SIG-M5 treated with dmso at 0.1 percent for 504 hours (cell line): Measurements from ENCODE around the gene IKZF1.

ENCODE experiments used
- DNase-seq: peaks from one replicate; lab custom pipeline; 2025; ENCODE audit not compliant: unreplicated experiment; lab: John Stamatoyannopoulos, UW

The IKZF1 gene

DNA sequence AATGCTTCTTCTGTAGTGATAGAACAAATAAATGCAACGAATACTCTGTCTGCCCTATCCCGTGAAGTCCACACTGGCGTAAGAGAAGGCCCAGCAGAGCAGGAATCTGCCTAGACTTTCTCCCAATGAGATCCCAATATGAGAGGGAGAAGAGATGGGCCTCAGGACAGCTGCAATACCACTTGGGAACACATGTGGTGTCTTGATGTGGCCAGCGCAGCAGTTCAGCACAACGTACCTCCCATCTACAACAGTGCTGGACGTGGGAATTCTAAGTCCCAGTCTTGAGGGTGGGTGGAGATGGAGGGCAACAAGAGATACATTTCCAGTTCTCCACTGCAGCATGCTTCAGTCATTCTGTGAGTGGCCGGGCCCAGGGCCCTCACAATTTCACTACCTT lies 99.9 kb downstream of the IKZF1 start:
- DNase-seq = no peak

DNA sequence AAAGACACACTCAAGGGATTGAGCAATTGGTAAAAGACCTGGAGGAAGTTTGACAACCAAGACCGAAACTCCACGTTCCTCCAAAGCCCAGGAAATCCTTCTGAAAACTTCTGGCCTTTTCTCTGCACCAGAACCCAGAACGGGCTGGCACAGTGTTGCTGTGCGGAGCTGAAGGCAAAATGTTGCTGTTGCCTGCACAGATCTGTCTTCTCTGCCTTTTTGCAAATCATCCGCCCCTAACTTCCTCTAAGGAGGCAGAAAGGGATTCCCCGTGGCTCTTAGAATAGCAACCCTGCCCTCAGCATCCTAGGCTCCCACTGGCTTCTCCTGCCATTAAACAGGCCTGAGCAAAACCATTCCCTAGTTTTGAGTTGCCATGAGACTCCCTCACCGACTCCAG lies 100.7 kb downstream of the IKZF1 start:
- no peak for DNase-seq

DNA sequence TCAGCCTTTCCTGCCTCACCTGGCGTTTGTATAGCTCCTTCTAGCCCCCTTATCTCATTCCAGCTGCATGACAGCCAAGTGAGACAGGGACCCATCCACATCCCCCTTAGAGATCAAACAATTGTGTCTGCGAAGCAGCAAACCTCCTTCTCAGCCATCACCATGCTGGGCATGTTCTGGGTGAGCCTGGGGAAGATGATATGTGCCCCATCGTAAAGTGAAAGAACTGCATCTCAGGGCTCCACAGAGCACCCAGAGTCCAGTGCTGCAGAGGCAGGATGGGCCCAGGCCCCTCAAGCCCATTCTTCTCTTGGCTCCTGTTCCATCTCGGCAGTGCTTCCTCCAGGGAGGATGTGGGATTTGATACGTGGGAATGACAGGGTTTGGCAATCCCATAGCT lies 102.4 kb downstream of the IKZF1 start:
- no peak for DNase-seq

DNA sequence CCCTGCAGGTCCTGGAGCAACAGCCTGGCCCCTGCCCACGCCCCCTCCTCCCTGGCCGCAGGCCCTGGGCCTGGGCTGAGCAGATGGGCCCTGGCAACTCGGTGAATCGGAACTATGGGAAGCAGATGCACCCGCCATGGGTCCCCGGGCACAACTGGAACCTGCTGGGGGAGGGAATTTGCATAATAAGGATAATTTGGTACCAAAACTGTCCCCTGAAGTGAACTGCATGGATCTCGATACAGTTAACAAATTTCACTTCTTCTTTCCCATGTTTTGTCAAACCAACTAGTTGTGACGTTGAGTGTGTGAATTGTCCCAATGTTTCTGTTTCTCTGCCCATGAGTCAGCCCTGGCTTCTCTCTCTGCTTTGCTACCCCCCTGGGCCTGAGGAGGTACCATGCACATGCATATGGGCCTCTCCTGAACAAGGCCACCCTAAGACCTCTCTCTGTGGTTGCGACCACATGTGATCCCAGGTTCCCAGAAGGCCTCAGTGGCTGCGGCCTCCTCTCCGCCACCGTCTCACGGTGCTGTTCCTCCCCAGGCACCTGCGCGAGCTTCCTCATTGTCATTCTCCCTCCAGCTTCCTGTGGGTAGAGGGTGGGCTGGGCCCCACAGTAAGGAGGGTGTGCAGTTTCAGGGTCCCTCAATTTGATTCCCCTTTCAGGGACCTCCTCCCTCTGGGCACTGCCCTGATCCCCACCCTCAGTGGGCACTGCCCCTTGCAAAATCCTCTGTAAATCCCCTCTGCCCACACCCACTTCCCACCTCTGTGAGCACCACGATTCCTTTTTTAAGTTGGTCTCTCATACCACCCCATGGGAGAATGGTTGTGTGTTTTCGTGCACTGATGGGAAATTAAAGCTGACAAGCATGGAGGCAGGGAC lies 105.6 kb downstream of the IKZF1 start:
- peak; percentile 90 for DNase-seq

DNA sequence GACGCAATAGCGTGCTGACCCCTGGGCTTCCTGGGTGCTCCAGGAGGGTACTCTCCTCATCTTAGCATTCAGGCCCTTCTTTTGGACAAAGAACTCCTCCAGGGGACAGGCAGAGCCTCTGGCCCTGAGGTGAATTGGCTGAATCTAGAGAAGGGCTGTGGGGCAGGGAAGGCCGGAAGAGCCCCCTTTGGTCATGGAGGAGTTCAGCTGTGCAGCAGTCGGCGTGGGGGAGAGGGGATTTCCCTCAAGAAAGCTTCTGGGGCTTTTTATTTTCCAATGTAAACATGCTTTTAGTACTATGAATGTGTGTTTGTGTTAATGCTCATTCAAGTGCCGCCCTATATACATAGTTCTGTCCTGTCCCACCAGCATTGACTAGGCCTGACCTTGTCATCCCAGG lies 106.8 kb downstream of the IKZF1 start:
- no peak for DNase-seq

DNA sequence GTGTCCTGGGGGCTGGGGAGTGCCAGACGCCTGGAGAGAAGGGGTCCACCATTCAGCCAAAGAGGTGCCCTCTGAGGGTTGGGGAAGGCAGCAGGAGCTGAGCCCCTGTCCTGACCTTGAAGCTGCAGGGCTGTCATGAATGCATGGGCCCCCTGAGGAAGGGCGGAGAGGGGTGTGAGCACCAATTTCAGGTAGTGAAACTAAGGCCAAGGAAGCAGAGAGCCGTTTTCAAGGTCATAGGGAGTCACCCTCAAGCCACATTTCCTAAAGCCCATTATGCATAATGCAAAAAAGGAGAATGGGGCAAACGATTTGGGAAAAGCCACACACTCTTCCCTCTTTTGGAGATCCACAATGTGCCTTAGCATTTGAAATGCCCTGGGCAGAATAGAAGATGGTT lies 108.5 kb downstream of the IKZF1 start:
- peak; percentile 59 for DNase-seq

DNA sequence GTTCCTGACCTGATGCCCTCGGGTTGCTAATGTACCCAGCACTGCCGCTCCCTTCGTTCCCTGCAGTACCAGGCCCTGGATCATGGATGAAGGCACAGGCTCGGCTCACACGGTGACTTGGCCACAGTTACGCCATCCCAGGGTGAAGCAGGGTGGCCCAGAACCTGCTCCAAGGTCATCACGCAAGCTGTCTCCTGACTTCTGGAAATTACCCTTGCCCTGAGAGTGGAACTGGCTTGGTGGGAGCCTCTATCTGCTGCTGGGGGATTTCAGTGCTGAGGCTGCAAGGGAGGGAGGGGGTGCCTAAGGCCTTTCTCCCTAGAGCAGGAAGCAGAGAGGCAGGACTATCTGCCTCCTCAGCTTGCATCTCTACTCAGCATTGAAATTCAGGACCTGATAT lies 109.0 kb downstream of the IKZF1 start:
- no peak for DNase-seq

DNA sequence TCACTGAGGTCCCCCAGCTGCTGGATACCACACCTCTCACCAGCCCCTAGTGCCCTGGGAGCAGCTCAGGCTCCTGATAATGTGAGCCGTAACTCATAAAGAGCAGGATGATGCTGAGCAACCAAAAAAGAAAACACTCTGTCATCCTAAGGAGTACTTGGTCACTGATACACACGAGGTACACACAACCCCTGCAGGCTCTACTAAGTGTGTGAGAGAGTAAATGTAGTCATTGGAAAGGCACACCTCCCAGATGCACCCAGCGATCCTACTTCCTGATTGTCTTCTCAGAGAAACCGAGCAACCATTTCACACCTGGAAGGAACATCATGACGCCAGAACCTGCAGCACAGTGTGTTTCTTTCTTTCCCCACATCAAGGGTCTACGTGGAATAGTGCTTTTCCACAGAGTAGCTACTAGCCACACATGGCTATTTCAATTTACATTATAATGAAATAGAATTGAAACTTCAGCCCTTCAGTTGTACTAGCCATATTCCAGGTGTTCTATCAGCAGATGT lies 111.4 kb downstream of the IKZF1 start:
- DNase-seq = no peak

DNA sequence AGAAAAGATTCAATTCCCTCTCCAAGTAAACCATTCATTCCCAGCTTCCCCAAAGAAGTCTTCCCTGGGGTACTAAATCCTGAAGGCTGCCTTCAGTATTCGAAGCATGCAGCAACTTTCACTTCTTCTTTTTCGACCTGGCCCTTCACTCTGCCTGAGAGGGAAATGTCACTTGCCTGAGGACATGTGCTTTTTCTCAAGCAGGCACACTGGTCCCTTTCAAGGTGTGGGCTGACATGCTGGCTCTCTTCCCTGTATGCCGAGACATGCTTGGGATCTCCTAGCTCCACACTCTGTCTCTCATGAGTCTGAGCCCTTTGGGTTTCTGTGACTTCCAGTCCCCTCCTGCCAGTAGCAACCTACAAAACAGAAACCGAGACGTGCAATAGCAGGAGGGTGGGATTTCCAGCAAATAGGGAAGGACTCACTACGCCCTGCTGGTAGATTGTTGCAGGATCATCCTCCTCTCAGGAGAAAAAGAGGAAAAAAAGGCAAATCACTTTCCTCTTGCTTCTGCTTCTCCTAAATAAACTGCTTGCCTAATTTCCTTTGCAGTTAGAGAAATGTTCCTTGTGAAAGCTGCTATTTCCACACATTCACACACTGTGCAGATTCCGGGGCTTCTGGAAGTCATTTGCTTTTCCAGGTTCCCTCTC lies 112.1 kb downstream of the IKZF1 start:
- peak; percentile 91 for DNase-seq

DNA sequence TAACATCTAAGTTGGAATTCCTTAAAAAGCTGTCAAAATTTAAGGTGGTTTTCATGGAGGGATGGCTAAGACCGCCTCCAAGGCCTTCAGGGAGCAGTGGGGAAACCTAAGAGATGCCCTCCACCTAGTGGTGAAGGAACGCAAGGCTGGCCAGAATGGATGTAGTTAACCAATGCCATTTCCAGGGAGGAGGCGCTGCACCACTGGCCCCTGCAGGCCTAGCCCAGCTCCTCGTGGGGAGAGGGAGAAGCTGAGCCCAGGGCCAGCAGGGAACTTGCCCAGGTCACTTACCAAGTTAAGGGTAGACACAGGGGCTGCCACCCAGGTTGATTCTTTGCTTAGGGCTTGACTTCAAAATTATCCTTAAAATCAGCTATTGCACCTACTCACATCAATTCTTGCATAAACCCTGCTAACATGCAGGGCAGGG lies 113.6 kb downstream of the IKZF1 start:
- peak; percentile 89 for DNase-seq

DNA sequence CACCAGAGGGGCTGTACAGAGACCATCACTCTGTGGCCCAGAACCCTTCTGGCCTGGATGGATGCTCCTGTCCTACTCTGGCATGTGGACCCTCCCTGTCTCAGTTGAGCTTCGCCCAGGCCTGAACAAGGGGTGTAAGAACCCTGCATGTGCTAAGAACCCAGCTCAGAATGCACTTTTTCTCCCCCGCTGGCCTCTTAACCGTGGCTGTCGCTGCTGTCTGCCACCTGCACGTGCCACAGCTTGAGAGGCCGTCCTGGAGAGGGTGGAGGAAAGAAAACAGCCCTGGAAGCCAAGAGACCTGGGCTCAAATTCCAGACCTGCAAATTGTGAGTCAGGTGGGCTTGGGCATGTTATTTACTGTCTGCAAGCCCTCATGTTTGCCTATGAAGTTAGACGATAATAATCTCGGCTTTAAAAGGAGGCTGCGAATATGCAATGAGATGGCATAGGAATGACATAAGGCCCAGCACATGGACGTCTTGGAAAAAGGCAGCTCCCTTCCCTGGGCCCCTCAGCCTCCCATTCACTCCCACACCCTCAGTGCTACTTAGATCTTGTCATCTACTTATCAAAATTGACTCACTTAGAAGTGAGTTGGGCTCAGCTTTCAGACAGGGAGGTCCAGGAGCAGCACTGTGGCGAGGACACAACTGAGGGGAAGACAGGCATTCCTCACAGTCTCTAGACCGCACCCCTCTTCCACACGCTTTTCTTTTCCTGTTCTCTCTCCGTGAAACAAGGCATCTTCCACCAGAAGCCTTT lies 114.2 kb downstream of the IKZF1 start:
- no peak for DNase-seq

DNA sequence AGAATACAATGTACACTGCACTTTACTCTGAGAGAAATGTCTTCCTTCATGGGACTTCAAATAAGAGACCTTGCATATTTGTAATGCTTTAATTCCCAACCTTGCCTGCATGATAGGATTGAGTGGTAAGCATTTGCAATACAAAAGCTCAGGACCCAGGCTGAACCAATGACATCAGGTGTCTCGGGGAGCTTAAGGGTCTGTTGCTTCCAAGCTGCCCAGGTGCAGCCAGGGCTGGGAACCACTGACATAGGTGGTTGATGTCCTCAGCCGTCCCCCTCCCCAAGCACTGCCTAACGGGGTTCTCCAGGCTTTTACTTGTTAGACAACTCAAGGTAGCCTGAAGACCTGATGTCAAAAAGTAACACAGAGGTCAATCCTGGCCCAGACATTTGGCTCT lies 116.5 kb downstream of the IKZF1 start:
- DNase-seq = no peak

DNA sequence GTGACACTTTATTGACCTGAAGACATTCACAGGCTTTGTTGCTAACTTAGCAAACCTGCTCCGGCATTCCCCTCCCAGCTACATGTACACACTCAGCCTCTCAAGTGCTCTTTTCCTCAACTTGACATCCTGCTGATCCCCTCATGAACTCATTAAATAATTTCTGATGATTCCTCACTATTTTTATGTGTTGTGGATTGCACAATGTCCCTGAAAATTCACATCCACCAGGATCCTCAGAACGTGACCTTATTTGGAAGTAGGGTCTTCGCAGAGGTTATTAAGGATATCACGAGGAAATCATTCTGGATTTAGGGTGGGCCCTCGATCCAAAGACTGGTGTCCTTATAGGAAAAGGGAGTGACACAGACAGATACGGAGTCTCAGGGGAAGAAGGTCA lies 118.3 kb downstream of the IKZF1 start:
- no peak for DNase-seq

DNA sequence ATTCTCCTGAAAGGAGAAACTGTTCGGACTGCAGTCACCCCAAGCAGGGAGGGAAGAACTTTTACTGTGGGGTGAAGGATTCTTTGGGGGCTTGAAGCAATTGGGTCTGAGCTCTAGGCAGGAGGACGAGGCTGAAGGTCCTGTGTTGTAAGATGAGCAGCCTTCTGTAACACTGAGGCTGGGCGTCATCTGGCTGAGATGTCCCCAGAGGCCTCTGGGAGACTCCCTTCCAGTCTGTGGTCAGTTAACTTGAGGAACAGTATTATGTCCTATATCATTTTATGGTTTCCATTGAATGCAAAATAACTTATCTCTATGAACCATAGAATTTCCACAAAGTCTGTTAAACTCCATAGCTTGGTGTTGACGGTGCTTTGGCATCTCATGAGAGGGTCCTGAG lies 119.3 kb downstream of the IKZF1 start:
- DNase-seq = no peak

DNA sequence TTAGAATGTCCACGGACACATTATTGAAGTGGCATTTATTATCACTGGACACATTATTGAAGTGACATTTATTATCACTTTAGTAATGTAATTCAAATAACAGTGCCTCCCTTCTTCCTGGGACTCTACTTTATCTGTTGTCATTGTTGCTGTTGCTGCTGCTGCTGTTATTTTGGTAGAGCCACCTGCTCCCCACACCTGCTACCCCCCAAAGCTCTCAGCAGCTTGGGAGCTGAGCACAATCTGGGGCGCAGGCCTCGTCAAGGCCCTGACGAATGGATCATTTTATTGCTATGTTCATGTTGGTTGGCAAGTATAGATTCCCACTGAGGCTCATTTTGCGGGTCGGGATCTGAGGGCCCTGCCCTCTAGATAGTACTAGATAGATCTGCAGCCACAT lies 120.8 kb downstream of the IKZF1 start:
- no peak for DNase-seq

DNA sequence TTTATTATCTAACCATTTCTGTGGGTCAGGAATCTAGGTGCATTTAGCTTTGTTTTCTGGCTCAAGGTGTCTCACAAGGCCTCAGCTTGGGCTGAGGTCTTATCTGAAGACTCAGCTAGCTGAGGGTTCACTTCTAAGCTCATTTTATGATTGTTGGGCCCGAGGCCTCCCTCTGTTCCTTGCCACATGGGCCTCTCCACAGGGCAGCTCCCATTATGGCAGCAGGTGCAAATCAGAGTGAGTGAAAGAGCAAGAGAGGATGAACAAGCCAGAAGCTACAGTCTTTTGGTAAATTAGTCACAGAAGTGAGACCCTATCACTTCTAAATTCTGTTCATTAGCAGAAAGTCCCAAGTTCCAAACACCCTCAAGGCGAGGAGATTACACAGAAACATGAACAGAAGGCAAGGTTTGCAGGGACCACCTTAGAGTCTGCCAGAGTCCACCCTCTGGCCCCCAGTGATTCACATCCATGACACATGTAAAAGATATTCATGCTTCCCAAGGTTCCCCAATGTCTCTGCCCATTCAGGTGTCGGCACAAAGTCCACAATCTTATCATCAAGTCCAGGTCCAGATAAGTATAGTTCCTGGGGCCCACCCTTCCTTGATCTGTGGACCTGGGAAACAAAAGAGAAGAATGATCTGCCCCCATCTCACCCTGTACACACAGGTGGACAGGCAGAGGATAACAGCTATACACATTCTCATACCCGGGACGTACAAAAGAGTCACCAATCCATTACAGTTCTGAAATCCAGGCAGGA lies 121.9 kb downstream of the IKZF1 start:
- no peak for DNase-seq

DNA sequence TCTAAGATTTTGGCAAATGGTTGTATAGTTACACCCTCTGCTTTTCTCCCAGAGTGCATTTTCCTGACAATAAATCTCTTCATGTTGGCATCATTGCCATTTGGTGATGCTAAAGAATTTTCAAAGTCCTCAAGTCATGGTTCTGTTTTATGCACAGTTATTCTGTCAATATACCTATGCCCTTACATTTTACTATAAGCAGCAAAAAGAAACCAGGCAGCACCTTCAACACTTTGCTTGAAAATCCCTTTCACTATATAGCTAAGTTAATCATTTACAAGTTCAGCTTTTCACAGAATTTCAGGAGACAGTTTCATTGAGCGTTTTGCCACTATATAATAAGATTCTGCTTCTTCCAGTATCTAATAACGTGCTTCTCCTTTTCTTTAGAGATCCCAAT lies 123.0 kb downstream of the IKZF1 start:
- DNase-seq = no peak

DNA sequence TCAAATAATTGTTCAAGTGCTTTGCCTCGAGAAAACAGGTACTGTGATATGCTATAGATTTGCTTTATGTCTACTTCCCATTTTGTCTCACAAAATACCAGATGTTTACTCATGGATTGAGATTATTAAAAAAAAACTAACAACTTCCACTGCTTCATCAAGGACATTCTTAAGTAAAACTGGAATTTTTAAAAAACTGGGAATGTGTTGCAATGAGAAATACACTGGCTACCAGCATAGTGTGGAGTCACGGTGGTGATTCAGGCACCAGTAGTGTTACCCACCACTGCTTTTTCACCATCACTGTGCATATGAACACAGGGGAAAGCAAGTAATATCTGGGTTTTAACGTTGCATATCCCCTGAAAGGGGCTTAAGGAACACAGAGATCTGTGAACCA lies 124.4 kb downstream of the IKZF1 start:
- no peak for DNase-seq

DNA sequence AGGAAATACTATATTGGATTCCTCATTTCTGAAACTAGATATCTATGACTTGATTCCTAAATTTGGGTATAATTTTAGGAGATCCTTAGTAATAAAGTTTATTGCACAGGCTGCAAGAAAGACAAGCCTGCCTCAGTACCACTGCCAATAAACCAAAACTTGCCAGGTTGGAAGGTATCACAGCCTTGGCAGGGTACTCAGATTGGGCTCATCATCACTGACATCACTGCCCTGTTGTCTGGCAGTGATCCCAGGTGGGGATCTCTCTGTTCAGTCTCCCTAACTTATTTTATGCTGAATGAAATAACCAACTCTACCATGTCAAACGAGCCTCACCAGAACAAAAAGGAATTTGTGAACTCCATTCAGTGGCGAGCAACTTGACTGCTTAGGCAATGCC lies 126.8 kb downstream of the IKZF1 start:
- DNase-seq = no peak

DNA sequence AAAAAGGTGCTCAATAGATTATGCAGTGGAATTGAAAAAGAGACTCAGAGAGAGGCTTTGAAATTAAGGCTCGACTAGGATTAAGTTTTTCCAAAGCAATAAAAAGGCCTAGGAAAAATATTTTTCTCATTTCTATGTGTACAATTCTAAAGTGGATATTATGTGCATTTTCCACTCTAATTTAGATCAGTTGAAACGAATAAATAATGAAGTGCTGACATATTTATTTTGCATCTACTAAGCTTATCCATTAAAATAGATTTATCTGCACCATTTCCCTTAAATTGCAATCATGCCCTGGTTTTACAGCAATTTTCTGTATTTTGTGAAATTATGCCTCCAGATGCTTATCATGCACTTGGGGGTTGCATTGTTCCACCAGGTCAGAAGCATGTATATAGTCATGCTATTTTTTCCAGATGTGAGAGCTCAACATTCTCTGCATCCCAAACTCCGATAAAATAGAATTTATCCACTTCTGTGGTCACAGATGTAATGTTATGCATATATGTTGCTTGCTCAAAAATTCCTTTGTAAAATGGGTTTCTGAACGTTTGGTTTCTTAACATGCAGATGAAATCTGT lies 127.3 kb downstream of the IKZF1 start:
- no peak for DNase-seq
